Hematopoietic multipotent progenitor cell treated with erythropoietin and hydrocortisone succinate and interleukin-3 and kit ligand, for 6 days (in vitro differentiated cells): ENCODE data around the gene ZFAND2A.
"Not testable (repeated sequence)": the region's sequence is repeated elsewhere in the genome, so short reads cannot be mapped to it uniquely, and the experiment has no call there.

Experiments used
- DNase-seq: peaks from one replicate; pipeline ENCODE4 v3.0.0-alpha.2; 2015

ZFAND2A gene

DNA sequence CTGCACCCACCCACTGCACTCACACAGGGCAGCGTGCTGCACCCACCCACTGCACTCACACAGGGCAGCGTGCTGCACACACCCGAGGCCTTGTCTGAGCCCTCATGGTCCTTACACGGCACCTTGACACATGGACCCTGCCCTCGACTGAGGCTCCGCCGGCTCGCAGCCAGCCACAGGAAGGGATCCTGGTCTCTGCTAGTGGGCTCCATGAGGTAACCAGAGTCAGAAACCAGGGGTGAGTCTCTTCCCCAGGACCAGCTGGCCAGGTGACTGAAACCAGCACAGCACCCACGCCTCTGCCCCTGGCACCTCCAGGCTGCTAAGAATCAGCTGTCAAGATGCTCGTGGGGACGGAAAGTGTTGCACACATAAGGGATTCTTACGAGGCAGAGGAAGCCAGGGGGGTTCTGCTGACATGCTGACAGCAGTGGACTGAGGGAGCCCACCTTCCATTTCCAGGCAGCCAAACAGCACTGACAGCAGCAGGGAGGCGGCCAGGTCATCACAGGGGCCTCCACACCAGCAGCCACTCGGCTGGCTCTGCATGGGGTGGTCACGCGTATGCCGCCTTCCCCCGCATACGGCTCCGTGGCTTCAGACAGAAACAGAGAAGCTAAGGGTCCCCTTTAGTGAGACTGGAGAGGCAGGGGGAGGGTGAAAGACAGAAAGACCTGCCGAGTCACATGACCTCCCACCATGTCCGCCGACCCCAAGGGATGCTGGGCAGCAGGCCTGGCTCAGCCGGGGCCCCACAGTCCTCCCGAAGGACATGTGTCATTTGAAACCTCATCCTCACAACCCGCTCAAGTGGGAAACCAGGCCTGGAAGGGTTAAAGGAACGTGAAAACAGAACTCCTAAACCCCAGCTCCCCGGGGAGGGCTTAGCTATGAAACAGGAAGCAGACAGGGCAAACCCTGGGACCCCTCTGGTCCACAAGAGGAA, 37.8 kb downstream of the ZFAND2A start:
- DNase-seq = no peak

DNA sequence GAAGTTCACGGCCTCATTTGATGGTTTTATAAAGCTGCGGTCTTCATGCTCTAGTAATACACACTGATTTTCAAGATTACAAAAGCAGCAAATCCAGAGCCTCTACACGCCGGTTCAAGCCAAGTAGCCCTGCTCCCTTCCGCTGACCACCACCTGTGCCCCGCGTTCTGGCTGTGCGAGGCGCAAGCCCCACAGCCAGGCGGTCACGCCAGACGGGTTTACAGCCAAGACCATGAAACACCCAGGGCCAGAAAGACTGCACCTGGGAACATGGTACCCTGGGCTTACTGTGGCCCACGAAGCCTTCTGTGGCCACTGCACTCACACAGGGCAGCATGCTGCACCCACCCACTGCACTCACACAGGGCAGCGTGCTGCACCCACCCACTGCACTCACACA, 38.5 kb downstream of the ZFAND2A start:
- DNase-seq = no peak

DNA sequence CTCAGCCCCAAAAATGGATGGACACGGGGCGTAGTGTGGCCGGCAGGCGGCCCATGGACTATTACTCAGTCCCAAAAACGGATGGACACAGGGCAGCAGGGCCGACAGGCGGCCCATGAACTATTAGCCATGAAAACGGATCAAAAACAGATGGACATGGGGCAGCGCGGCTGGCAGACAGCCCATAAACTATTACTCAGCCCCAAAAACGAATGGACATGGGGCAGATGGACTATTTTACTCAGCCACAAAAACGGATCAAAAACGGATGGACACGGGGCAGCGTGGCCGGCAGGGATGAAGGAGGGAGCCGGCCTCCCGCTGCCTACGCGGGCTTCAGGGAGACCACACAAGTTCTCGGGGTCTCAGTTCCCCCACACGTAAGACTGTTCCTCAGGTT, 39.2 kb downstream of the ZFAND2A start:
- no peak for DNase-seq

DNA sequence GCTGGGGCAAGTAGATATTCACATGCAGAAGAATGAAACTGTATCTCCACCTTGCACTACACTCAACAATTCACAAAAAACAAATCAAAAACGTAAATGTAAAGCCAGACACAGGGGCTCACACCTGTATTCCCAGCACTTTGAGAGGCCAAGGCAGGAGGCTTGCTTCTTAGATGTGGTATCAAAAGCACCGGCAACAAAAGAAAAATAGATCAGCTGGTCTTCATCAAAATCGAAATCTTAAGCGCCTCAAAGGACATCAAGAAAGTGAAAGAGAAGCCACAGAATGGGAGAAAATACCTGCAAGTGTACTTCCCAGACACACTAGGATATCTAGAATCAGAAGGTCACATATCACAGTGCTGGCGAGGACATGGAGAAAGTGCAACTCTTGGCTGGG, 40.8 kb downstream of the ZFAND2A start:
- DNase-seq = no peak

DNA sequence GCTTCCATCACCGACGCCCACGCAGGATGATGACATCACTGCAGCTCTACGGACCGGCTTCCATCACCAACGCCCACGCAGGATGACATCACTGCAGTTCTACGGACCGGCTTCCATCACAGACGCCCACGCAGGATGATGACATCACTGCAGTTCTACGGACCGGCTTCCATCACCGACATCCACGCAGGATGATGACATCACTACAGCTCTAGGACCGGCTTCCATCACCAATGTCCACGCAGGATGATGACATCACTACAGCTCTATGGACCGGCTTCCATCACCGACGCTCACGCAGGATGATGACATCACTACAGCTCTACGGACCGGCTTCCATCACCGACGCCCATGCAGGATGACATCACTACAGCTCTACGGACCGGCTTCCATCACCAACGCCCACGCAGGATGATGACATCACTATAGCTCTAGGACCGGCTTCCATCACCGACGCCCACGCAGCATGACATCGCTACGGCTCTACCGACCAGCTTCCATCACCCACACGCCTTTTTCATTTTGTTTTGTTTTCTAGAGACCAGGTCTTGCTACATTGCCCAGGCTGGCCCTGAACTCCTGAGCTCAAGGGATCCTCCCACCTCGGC, 42.6 kb downstream of the ZFAND2A start:
- no peak for DNase-seq

DNA sequence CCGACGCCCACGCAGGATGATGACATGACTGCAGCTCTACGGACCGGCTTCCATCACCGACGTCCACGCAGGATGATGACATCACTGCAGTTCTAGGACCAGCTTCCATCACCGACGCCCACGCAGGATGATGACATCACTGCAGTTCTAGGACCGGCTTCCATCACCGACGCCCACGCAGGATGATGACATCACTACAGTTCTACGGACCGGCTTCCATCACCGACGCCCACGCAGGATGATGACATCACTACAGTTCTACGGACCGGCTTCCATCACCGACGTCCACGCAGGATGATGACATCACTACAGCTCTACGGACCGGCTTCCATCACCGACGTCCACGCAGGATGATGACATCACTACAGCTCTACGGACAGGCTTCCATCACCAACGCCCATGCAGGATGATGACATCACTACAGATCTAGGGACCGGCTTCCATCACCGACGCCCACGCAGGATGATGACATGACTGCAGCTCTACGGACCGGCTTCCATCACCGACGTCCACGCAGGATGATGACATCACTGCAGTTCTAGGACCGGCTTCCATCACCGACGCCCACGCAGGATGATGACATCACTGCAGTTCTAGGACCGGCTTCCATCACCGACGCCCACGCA, 43.5 kb downstream of the ZFAND2A start:
- DNase-seq = not testable (repeated sequence)

DNA sequence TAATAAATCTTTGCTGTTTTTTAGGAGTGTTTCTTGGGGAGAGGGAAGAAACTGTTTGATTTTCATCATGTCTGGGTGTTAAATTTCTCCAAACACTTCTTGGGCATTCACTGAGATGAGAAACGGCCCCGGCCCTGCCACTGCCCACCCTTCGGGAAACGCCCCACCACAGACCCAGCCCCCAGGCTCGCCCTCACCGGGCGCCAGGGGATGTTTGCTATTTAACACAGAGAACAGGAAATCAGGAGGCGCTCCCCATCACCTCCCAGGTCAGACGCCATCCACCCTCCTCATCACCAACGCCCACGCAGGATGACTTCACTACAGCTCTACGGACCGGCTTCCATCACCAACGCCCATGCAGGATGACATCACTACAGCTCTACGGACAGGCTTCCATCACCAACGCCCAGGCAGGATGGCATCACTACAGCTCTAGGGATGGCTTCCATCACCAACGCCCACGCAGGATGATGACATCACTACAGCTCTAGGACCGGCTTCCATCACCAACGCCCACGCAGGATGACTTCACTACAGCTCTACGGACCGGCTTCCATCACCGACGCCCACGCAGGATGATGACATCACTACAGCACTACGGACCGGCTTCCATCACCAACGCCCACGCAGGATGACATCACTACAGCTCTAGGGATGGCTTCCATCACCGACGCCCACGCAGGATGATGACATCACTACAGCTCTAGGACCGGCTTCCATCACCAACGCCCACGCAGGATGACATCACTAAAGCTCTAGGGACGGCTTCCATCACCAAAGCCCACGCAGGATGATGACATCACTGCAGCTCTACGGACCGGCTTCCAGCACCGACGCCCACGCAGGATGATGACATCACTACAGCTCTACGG, 44.6 kb downstream of the ZFAND2A start:
- DNase-seq = not testable (repeated sequence)

DNA sequence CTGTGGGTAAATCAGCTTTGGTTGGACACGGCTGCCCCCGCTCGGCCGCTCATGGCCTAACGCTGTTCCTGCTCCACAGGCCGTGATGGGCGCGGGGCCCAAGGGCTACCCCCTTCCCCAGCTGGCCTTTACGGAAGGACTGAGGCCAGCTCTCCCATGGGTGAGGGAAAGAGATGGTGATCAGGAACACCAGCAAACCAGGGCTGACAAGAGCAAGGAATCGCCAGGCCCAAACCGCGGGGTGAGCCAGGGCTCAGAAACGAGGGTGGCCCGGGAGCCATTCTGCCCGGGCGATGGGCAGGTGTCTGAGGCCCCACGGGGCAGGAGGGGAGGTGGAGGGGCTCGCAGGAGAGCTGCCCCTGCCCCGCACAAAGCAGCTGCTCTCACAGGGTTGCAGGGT, 45.5 kb downstream of the ZFAND2A start:
- DNase-seq = no peak

DNA sequence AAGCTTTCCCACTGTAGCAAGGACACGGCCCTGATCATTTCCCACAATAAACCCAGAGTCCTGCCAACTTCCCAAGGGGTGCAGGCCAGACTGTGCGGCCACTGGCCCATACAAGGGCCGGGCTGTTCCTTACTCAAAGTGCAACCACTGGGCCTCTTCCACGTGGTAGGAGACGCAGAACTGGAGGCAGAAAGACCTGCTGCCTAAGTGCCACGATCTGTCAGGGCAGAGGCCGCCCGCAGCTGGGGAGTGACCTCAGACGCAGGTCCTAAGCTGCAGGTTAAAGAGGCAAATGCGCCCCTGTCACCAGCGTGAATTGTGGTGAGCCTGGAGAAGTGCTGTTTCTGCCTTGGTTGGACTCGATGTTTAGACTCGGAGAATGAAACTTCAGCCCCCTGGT, 45.9 kb downstream of the ZFAND2A start:
- no peak for DNase-seq

DNA sequence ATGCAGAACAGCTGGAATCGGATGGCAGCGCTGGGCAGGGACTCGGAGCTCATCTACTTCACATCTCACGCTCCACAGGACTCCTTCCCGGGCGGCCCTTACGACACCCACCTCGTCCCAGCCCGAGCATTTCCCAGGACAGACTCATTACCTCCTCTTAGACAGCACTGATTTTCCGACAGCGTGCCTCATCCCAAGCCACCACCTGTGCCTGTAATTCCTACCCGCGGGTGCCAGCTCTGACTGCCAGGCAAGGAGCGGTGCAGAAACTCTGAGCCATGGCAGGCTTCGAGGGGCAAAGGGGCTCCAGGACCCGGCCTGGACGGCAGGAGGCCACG, 46.5 kb downstream of the ZFAND2A start:
- DNase-seq = no peak

DNA sequence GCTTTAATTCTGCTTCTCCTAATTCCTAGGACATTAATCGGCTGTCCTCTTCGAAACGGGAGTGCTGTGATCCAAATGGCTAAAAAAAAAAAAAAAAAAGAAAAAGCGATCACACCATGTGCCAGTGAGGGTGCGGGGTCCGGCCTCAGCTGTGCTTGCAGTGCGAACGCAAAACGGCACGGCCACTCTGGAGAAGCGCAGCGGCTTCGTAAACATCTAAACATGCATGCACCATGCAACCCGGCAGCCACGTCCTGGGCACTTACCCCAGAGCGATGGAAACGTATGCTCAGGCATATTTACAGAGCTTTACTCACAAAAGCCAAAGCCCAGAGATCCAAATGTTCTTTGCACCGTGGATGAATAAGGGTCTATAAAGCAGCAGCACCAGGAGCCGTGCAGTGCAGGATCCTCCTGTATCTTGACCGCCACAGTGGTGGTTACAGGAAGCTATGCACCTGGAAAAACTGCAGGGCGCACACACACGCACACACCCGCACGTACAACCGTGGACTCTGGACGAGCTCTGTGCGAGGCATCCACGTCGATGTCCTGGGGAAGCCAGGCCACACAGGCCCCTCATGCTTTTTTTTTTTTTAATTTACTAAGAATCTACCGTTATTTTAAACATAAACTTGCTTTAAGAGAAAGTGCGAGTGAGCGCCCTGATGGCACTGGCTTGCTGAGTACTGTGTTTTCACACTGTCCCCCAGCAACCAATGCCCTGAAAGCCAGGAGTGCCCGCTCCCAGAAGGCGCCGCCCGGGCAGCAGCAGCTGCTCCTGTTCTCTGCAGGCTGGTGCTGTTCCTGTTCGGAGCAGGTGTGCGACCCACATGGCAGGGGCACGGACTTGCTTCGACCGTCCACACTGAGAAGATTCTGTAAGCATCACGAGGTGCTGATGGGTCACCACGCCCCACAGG, 47.1 kb downstream of the ZFAND2A start:
- DNase-seq = no peak

DNA sequence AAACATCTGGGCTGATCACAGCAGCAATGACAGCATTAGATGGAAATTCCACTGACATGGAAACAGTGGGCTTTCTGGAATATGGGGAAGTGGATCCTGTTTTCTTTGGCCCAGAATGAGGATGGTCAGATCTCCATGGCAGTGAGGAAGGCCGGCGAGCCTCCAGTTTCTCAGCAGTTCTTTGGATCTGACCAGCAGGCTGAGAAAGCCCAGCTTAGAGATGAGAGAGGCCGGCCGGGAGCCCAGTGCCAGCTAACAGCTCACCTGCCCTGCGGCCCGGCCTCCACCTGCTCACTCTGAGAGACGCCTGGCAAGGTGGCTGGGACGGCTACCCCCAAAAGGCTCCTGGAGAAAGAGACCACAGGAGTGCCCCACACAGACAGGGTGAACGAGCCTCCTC, 47.9 kb downstream of the ZFAND2A start:
- DNase-seq = no peak

DNA sequence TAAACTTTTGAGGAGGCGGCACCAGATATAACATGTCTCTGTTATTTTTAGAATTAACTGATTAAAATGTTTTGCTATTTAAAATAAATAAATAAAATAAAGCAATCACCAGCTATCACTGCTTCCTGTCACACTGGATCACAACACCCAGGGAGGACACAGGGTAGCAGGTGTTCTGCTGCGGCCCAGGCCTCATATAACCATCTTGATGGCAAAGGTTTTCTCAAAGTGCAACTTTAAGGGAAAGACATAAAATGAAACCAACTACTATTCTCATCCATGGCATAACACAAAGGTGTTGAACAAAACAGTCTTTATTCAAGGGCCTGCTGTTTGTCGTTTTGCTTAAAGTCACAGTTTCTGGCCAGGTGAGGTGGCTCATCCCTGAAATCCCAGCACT, 48.8 kb downstream of the ZFAND2A start:
- no peak for DNase-seq

DNA sequence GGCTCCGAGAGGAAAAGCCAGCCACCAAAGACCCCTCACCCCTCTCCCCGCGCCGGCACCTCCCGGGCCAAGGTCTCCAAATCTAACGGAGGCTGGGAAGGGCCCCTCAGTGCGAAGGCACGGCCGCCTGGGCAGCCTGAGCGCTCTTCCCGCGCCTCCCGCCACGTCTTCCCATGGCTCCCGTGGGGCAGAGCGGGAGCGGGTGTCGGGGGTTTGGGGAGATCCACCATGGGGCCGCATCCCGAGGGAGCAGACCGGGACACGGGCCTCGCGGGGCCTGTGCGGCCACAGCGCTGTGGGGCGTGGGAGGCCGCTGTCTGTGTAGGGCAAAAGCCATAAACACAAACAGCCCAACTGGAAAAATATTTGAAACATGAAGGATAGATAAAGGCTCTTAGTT, 49.6 kb downstream of the ZFAND2A start:
- DNase-seq = no peak

DNA sequence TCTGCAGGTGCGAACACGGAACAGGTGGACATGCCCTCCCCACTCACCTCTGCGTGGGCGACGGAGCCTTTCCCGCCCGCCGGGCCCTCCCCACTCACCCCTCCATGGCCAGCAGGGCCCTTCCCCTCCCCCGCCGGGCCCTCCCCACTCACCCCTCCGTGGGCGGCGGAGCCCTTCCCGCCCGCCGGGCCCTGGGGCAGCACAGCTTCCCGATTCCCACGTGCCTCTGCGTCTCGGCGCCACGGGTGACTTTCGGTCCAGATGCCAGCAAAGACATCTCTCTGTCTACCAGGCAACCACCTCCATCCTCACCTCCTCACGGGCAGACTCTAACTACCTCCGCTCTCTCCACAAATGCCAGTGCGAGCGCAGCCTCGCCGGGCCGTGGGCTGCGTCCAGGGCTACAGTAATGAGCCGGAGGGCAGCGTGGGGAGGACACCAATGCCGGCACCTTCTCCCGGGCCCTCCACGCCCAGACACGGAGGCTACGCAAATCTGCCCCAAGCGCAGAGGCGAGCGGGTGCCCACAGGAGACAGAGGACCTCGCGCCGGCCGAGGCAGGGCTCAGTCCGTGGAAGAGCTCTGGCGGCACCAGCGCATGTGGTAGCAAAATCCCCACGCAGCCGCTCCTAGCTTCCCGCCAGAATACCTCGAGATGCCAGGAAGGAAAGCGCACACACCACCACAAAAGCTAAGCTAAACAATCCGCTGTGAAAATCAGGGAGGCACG, 50.2 kb downstream of the ZFAND2A start:
- DNase-seq = no peak

DNA sequence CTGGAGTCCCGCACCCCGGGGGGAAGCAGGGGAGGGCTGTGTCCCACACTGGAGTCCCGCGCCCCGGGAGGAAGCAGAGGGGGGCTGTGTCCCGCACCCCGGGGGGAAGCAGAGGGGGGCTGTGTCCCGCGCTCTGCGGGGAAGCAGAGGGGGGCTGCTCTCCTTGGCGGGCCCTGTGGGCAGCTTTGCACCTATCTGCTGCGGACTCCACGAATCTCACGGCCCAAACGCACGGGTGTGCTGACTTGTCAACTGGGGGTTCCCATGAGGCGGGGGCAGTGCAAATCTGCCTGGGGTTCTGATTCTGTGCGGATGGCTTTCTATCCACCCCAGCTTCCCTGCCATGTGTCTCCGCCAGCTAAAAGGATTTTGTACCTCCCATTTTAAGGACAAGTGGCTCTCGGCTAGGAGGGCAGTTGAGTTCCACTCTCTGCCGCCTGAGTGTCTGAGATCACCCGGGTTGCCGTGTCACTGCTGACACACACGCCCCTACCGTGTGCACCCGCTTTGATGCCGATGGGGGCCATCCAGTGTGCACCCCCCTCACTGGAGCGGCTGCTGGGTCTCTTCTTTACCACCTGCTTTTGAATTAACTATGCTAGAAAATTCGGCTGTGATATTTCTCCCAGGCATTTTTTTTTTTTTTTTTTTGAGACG, 51.6 kb downstream of the ZFAND2A start:
- DNase-seq = no peak

DNA sequence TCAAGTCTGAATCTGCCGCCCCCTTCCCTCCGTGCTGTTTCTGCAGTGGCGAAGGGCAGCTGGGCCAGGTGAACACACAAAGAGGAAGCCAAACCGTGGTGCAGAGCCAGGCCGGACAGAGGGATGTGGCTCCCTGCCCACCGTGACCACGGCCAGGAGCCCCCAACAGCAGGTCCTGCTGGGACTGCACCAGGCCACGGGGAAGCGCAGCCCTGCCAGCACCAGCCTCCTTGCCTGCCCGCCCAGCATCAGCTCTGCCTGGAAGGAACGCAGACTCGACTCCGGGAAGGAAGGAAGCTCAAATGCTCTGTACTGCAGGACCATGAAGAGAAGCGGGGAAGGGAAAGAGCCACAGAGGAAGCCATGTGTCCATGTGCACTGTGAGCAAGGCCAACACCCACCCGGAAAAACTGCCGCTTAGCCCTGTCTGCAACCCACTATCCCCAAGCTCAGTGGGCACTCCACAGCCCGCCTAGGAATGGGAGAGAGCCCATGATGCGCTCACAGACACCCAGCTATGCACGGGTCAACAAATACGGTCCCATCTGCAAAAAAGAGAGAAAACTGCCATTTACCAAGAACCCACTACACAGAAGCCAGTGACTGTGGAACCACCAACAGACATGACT, 53.1 kb downstream of the ZFAND2A start:
- no peak for DNase-seq

DNA sequence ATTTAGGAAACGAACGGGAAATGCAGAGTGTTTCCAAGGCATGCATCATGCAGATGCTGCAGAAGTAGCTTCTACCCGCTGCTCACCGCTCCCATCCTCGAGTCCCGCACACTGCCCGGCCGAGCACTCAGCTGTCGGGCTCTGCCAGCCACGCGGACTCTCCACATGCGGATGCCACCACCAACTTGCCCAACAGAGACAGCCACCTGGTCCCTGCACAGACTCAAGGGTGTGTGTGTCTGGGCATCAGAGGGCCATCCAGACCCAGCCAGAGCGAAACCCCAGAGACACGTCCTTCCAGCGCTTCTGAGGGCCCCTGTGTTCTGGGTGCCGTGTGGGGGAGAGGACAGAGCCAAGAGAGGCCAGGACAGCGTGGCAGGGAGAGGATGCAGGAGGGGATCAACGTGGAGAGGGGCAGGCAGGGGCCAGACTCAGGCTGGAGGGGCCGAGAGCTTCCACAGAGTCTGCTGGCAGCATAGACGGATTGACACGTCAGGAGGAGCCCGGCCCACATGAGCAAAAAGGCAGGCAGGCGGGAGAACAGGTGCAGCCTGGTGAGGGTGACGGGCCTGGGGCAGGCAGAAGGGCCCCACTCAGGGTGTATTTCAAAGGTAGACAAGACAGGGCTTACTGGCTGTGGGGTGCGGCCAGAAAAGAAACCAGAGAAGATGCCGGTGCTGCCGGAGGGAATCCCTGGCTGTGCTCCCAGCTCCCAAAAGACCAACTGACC, 53.8 kb downstream of the ZFAND2A start:
- DNase-seq = no peak

DNA sequence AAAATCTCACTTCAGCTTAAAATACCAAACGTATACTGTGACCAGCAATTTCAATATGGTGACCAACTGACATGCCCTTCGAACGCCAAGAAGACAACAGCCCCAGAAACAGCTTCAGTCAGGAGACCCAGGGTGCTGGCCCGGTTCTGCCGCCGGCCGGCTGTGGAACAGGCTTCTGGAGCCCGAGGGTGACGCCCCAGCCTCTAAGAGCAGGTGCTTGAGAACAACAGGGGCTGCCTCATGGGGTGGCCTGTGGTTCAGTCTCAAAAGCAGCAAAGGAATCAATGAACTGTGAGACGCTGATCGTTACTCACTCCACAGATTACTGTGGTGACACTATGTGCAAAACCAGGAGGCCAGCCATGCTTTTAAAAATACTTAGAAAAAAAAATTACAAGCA, 54.8 kb downstream of the ZFAND2A start:
- DNase-seq = no peak
